ENCODE results near the gene FLOT1. TPM values are rescaled to one million over a fixed set of nuclear protein-coding genes. Genes with fewer than 3 reads are reported as not detected.

Gene FLOT1
- total and polyA plus RNA-seq, 2 of the 13 experiments (the other 11 are each of a cell fraction or from before 2014, with no cell fraction given), result 82.3 to 130 TPM

GRCh38 chr6:30749554-30750378 is 7.3 kb upstream of the FLOT1 start (continued):
- no peak for TF ChIP-seq CEBPZ (IDR thresholded peaks at IDR 0.05; ENCODE audit: low read length)
- no peak for TF ChIP-seq ZNF513 (CRISPR knock-in tag; conservative IDR thresholded peaks at IDR 0.05)
- no peak for TF ChIP-seq ZMAT5 (CRISPR knock-in tag; IDR thresholded peaks at IDR 0.05; ENCODE audit: borderline replicate concordance, low read depth)
- TF ChIP-seq FOXO4 (CRISPR knock-in tag; conservative IDR thresholded peaks at IDR 0.05), result no peak
- TF ChIP-seq ZNF230 (CRISPR knock-in tag; IDR thresholded peaks at IDR 0.05), result no peak; the same call in 1 of the 2 replicates
- no peak for TF ChIP-seq ATF5 (CRISPR knock-in tag; IDR thresholded peaks at IDR 0.05; ENCODE audit: low read depth)
- TF ChIP-seq DPF2 (CRISPR knock-in tag; IDR thresholded peaks at IDR 0.05; ENCODE audit: borderline replicate concordance, low read depth), result no peak
- TF ChIP-seq ZNF414 (CRISPR knock-in tag; IDR thresholded peaks at IDR 0.05), result no peak
- TF ChIP-seq BRD4 (CRISPR knock-in tag; IDR thresholded peaks at IDR 0.05), result no peak
- no peak for TF ChIP-seq MLXIP (CRISPR knock-in tag; IDR thresholded peaks at IDR 0.05; ENCODE audit: borderline replicate concordance)
- TF ChIP-seq ZNF232 (CRISPR knock-in tag; IDR thresholded peaks at IDR 0.05; ENCODE audit: borderline replicate concordance), result no peak
- TF ChIP-seq IRF1 (CRISPR knock-in tag; IDR thresholded peaks at IDR 0.05; ENCODE audit: low read depth), result no peak
- TF ChIP-seq ZNF724P (CRISPR knock-in tag; IDR thresholded peaks at IDR 0.05; ENCODE audit: borderline replicate concordance), result 0 out of 2 replicates have a peak, but pooled peaks have one; percentile 38
